ENCODE data around the gene HEATR3.
"Not testable (repeated sequence)": the region's sequence is repeated elsewhere in the genome, so short reads cannot be mapped to it uniquely, and the experiment has no call there.

HEATR3 gene

DNA sequence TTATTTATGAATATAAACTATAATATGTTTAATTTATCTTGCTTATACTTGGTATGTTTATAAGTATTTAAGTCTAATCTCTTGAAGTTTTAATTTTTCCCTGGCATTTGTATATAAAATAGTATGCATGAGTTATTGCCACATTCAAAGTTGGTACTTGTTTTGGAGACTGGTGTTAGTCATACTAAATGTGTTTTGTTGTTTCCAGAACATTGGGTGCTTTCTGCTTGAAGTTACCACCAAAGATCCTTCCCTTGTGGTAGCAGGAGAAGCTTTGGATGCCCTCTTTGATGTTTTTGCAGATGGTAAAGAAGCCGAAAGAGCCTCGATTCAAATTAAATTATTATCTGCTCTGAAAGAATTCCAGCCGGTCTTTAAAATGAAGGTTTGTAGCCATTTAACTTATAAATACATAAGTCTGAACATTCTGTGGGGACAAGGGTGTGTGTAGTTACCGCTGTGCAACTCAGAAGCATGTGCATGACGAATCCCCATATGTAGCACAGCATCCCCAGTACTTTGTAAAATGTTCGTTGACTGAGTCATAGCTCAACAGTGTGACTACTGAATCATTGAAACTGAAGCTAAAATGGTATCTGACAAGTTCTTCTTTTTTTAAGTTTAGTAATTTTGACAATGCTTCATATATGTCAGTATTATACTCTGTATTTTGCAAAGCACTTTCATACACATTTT, 36.4 kb downstream of the HEATR3 start:
- peak; percentile 60 for DNase-seq (ENCODE audit: low read depth)

DNA sequence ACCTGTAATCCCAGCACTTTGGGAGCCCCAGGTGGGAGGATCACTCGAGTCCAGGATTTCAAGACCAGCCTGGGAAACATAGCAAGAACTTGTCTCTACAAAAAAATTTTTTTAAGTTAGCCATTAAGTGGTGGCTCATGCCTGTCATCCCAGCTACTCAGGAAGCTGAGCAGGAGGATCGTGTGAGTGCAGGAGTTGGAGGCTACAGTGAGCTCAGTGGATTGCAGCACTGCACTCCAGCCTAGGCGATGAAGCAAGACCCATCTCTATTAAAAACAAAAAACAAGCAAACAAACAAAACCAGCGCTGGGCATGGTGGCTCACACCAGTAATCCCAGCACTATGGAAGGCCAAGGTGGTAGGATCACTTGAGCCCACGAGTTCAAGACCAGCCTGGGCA, 38.0 kb downstream of the HEATR3 start:
- peak; percentile 61 for DNase-seq (ENCODE audit: low read depth)

- DNase-seq (ENCODE audit: low read depth): peak; percentile 5
Measured at GRCh38 chr16:50114357-50115129, 48.8 kb downstream of the HEATR3 start.

- no peak for DNase-seq (ENCODE audit: low read depth)
Measured at GRCh38 chr16:50120711-50121110, 54.9 kb downstream of the HEATR3 start.

GRCh38 chr16:50121278-50121677, 55.5 kb downstream of the HEATR3 start:
- no peak for DNase-seq (ENCODE audit: low read depth)

- no peak for DNase-seq (ENCODE audit: low read depth)
Measured at GRCh38 chr16:50121721-50122445, 56.1 kb downstream of the HEATR3 start.

DNA sequence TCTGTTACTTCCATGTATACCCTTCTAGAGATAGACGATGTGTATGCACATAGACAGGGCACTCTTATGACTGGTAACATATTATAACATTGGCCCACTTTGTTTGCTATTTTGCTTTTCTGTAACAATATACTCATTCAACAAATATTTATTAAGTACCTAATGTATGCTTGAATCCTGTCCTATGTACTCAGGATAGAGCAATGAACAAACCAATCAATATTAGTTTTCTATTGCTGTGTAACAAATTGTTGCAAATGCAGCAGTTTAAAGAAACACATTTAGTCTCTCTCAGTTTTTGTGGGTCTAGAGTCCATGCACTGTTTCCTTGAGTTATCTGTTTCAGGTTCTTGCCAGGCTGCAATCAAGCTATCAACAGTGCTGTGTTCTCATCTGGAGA, 57.6 kb downstream of the HEATR3 start:
- no peak for DNase-seq (ENCODE audit: low read depth)

- no peak for DNase-seq (ENCODE audit: low read depth)
Measured at GRCh38 chr16:50124769-50125168, 59.0 kb downstream of the HEATR3 start.

DNA sequence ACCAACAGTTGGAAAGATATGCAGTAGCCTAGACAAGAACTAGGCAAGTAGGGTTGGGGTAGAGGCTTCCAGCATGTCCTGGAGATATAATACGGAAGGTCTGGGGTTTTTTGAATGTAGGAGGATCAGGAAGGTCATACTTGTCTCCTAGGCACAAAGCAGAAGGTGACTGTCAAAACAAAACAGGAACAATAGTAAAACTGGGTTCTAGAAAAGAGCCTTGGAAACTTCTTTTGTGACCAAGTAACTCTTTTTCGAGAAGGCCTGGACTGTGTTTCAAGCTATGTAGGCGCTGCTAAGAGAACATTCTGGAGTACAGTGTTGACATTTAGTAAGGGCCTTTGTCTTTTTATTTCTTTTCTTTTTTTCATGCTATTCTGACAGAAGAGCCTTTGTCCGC, 60.4 kb downstream of the HEATR3 start:
- no peak for DNase-seq (ENCODE audit: low read depth)

GRCh38 chr16:50132571-50132970, 66.8 kb downstream of the HEATR3 start:
- not testable (repeated sequence) for DNase-seq (ENCODE audit: low read depth)

- DNase-seq (ENCODE audit: low read depth): no peak
Measured at GRCh38 chr16:50133214-50133613, 67.4 kb downstream of the HEATR3 start.

DNA sequence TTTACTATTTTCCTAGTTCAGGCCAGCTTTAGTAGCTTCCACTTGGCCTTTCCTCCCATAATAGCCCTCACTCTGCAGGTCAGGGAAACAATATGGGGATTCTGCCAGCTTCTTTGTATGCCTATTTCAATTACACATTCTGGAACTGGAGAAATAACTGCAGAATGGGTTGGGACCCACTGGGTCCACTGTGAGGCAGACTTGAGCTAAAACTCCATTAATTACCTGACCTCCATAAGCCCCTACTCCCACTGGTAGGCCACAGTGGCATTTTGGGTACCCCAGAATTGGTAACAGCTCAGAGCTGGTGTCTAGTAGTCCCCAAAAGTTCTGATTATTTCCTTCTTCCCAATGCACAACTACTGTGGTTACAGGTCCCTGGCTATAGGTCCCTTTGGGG, 70.6 kb downstream of the HEATR3 start:
- no peak for DNase-seq (ENCODE audit: low read depth)

- no peak for DNase-seq (ENCODE audit: low read depth)
Measured at GRCh38 chr16:50137268-50137667, 71.5 kb downstream of the HEATR3 start.

DNA sequence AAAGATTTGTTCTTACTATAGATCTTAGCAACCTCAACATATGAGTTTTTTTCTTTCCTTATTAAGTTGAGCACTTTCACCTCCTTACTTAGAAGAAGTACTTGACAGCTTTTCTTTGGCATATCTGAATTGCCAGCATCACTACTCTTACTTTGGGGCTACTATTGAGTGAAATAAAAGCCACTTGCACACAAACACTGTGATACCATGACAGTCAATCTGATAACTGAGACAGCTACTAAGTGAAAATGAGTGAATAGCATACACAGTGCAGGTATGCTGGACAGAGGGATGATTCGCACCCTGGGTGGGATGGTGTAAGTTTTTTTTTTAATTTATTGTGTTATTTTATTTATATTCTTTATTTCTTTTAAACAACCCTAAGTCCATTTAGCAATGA, 73.8 kb downstream of the HEATR3 start:
- no peak for DNase-seq (ENCODE audit: low read depth)

GRCh38 chr16:50144211-50144610, 78.4 kb downstream of the HEATR3 start:
- no peak for DNase-seq (ENCODE audit: low read depth)

- DNase-seq (ENCODE audit: low read depth): no peak
Measured at GRCh38 chr16:50146479-50147435, 81.0 kb downstream of the HEATR3 start.

DNA sequence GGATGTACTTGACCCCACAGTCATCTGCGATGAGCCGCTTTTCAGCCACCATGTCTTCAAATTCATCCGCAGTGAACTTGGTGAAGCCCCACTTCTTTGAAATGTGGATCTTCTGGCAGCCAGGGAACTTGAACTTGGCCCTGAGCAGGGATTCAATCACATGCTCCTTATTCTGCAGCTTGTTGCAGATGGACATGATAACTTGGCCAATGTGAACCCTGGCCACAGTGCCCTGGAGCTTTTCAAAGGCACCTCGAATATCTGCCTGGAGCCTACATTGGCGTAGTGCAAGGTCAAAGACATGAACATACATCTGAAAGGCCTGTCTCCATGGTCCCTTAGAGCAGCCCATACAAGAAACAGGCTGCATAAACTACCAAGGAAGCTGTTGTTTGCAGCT, 85.6 kb downstream of the HEATR3 start:
- DNase-seq (ENCODE audit: low read depth): no peak

- no peak for DNase-seq (ENCODE audit: low read depth)
Measured at GRCh38 chr16:50151756-50152155, 86.0 kb downstream of the HEATR3 start.

- DNase-seq (ENCODE audit: low read depth): no peak
Measured at GRCh38 chr16:50152351-50152806, 86.6 kb downstream of the HEATR3 start.

DNA sequence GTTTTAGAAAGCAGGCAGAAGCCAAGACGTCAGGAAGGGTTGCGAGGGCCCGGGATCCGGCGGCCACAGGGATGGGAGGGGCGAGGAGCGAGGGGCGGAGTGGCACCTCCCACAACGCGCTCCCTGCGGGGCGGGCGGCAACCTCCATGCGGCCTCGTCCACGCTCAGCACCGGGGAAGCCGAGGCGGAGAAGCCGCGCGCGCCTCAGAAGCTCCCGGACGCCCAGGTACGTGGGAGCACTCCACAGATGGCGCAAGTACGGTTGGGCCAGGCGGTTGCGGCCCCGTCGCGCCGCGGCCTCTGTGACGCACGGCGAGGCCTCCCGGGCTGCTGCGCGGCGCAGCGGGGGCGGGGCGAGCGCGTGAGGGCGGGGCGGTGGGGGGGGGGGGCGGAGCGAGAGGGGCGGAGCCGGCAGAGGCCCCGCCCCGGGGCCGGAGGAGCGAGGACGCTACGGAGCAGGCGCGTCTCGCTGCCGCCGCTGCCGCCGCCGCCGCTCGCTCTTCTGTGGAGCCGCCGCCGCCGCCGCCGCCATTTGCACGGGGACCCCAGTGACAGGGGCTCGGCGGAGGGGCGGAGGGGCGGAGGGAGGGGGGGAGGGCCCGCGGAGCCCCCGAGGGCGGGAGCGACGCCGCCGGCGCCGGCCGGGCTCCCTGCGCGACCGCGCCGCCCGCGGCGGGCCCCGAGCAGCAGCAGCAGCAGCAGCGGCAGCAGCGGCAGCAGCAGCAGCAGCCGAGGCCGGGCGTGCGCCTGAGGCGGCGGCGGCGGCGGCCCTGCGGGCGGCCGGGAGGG, 87.2 kb downstream of the HEATR3 start, which contains the start of gene TENT4B:
TENT4B (plus strand) TSS at position 500 of the 789 bp plus-strand sequence. CDS start 316 bp downstream, outside the sequence.
- no peak for DNase-seq (ENCODE audit: low read depth)

Data from GM04503 (cell line).